Measurements from ENCODE around the gene CSNK1G2.
A peak's percentile ranks its signal among the peaks of the same experiment; 100 is the strongest.

Gene CSNK1G2

DNA sequence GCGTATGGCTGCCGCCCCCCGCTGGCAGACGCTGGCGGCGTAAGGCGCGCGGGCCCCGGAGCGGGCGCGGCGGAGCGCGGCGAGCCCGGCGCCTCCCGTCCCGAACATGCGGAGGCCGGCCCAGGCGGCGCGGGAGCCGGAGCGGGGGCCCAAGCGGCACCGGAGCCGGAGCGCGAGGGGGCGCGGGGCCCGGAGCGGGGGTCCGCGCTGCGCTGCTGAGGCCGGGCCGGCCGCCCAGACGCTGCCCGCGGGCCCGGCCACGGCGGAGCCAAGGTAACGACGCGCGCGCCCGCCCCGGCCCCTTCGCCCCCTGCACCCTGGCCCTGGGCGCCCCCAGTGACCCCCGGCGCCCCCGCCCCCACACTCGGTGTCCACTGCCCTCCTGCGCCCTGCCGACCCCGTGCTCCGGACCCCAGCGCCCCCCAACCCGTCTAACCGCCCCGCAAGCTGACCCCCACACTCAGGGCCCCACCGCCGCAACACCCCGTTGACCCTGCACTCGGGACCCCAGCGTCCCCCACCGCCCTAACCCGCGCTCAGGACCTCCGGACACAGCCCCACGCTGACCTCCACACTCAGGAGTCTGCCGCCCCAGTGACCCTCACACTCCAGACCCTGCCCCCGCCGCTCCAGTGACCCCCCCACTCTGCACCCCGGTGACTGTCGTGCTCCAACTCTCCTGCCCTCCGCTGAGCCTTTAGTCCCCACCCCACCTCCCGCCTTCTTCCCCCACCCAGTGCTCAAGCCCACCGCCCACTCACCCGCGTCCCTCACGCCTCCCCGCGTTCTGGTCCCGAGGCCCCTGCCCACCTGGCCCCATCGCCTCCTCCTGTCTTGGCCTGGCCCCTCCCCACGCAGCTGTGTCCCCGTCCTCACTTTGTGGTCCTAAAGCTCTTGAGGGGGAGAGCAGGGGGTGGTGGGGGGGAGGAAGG is at the start of gene CSNK1G2:
CSNK1G2 (plus strand) TSS at position 27 of the 932 bp plus-strand sequence. CDS start 28,601 bp downstream, outside the sequence.
- no peak for DNase-seq

DNA sequence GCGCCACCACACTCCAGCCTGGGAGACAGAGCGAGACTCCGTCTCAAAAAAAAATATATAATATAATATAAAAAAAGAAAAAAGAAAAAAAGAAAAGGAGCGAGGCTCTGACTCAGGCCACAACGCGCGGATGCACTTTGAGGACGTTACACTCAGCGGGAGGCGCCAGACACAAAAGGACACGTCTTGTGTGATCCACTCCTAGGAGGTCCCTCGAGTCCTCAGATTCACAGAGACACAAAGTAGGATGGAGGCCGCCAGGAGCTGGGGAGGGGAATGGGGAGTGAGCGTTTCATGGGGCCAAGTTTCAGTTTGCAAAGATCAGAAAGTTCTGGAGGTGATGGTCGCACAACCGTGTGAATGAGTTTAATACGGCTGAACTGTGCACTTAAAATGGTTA is 47.2 kb upstream of the CSNK1G2 start:
- DNase-seq: no peak

DNA sequence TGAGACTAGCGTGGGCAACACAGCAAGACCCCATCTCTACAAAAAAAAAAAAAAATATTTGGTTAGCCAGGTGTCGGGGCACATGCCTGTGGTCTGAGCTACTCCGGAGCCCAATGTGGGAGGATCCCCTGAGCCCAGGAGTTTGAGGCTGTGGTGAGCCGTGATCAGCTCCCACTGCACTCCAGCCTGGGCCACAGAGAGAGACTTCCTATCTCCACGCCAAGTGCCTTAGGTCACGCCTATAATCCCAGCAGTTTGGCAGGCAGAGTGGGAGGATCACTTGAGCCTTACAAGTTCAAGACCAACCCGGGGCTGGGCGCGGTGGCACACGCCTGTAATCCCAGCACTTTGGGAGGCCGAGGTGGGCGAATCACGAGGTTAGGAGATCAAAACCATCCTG is 44.5 kb upstream of the CSNK1G2 start:
- DNase-seq: no peak

DNA sequence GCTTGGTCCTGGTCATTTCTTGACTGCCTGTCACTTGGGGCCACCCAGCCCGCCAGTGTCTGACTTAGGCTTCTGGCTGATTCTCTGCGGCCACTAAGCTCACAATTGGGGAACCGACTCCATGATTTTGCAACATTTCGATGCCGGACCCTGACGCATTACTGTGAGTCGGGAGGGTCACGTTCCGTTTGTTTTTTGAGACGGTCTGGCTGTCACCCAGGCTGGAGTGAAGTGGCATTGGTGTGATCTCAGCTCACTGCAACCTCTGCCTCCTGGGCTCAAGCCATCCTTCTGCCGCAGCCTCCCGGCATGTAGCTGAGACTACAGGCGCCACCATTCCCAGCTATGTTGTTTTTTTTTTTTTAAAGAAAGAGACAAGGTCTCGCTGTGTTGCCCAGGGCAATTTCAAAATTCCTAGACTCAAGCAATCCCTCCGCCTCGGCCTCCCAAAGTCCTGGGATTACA is 39.0 kb upstream of the CSNK1G2 start:
- DNase-seq: no peak

DNA sequence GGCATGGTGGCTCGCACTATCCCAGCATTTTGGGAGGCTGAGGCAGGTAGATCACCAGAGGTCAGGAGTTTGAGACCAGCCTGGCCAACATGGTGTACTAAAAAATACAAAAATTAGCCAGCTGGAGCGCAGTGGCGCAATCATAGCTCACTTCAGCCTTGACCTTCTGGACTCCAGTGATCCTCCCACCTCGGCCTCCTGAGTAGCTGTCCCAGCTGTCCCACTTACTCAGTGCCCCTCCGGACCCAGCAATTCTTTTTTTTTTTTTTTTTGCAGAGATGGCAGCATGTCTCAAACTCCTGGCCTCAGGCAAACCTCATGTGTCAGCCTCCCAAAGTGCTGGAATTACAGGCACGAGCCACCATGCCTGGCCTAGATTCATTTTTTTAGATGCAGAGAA is 38.0 kb upstream of the CSNK1G2 start:
- DNase-seq: no peak

GRCh38 chr19:1904860-1905109 is 36.2 kb upstream of the CSNK1G2 start:
- no peak for DNase-seq

- DNase-seq: peak; percentile 99
Measured at GRCh38 chr19:1905110-1905862, 35.7 kb upstream of the CSNK1G2 start, which contains the start of the genes ADAT3 and SCAMP4. ADAT3 (plus strand) TSS chr19:1905399; CDS start chr19:1912048, 6,649 bp downstream. SCAMP4 (plus strand) TSS chr19:1905399; CDS start chr19:1915020, 9,621 bp downstream.

DNA sequence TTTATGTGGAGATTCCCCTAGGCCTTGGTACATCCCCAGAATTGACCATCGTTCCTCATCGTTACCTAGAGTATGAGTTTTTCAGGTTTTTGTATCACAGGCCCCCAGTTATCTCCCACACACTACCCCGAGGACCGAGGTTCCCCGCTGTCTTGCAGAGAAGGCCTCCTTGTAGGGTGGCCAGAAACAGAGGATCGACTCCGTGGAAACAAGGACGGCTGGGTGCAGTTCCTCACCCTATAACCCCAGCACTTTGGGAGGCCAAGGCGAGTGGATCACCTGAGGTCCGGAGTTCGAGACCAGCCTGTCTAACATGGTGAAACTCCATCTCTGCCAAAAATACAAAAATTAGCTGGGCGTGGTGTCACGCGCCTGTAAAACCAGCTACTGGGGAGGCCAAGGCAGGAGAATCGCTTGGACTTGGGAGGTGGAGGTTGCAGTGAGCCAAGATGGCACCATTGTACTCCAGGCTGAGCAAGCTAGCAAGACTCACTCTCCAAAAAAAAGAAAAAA is 35.1 kb upstream of the CSNK1G2 start:
- DNase-seq: no peak

GRCh38 chr19:1906985-1907562 is 33.9 kb upstream of the CSNK1G2 start:
- DNase-seq: no peak

DNA sequence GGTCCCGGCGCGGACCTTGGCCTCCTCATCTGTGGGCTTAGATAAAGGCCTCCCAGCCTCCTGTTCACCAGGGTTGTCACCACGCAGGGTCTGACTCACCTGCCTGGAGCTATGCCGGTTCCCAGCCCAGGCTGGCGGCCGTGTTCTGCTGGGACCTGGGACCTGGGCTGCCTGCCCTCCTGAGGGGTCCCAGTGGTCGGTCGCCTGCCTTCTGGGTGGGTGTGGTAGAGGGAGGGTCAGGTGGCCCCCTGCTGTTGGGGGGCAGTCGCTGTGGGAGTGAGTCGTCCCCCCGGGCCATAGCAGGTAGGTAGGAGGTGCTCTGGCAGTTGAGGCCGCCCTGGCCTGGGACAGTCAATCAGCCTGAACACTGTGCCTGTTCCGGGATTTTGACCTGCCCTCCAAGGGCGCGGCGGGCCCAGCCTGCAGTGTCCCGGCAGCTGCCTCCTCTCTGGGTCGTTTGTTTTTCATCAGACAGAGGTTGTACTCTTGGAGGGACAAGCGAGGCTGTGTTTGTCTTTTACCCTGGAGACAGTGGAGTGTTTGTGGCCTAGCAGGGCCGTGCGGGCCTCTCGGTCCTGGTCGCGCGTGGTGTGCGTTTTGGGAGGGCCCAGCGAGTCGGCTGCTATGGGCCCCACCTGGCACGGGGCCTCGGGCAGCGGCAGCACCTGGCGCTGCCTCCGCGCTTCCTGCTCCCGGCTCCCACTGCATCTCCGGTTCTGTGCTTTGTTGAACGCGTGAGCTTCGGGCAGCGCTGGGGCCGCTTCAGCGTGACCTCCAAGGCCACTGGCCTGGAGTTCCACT is 33.2 kb upstream of the CSNK1G2 start:
- peak; percentile 27 for DNase-seq

DNA sequence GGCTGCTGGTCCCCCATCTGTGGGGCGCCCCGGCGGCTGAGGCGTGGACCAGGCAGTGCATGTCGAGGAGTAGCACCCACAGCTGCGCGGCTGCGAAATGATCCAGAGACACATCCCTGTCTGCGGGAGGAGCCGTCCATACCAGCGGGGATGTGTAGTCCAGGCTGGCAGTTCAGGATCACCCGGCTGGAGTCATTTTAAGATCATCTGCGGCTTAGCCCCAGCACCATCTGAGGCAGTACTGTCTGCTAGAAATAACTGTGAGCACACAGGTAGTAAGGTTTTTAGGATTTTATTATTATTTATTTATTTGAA is 32.7 kb upstream of the CSNK1G2 start:
- DNase-seq: no peak

DNA sequence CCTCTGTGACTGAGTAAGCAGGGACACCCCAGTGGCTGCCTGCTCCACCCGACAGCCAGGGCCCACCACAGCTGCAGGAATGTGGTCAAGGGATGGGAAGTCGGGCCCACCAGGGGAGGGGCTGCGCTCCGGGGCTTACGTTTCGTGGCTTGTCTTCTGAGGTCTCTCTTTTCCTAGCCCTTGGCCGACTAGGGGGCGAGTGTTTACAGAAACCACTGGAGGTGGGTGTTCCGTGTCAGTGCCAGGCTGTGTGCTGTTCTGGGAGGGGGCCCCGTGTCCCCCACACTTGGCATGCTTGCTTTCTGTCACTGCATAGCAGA is 31.3 kb upstream of the CSNK1G2 start:
- DNase-seq: no peak

DNA sequence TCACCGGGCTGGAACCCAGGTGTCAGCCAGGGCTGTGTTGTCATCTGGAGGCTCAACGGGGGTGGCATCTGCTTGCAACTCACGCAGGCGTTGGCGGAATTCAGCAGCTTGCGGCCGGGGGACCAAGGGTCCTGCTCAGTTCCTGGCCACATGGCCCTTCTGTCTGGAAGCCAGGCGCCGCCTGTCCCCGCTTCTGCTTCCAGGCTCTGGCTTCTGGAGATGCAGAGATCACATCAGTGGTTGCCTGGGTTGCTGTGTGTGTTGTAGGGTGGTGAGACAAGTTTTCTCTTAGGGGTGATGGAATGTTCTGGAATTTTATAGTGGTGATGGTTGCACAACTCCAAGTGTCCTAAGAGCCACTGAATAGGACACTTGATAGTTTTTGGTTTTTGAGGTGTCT is 30.8 kb upstream of the CSNK1G2 start:
- no peak for DNase-seq

DNA sequence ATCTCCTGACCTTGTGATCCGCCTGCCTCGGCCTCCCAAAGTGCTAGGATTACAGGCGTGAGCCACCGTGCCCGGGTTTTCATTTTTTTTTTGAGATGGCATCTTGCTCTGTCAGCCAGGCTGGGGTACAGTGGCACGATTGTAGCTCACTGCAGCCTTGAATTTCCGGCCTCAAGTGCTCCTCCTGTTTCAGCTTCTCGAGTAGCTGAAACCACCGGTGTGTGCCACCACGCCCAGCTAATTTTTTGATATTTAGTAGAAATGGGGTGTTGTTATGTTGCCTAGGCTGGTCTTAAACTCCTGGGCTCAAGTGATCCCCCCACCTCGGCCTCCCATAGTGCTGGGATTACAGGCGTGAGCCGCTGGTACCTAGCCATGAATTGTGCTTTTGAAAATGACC is 29.9 kb upstream of the CSNK1G2 start:
- DNase-seq: no peak

GRCh38 chr19:1911995-1912394 is 29.0 kb upstream of the CSNK1G2 start:
- DNase-seq: no peak

DNA sequence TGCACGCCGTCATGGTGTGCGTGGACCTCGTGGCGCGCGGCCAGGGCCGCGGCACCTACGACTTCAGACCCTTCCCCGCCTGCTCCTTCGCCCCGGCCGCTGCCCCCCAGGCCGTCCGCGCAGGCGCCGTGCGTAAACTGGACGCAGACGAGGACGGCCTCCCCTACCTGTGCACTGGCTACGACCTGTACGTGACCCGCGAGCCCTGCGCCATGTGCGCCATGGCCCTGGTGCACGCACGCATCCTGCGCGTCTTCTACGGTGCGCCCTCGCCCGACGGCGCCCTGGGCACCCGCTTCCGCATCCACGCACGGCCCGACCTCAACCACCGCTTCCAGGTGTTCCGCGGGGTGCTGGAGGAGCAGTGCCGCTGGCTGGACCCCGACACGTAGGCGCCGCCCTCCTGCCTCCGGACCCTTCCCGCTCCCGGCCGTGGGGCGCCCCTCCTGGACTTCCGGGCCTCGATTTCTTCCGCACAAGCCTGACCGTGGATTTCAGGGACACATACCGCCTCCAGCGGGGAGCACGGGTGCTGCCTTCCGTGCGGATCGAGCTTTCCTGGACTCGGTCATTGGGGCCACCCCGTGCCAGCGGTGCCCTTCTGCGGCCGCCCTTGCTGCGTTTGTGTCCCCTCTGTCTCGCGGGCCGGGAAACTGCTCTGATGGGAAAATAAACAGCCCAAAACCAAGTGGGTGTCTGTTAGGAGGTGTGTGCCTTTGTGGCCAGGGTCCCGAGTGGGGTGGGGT is 28.0 kb upstream of the CSNK1G2 start:
- DNase-seq: no peak

GRCh38 chr19:1913781-1914577 is 27.0 kb upstream of the CSNK1G2 start:
- DNase-seq: no peak

DNA sequence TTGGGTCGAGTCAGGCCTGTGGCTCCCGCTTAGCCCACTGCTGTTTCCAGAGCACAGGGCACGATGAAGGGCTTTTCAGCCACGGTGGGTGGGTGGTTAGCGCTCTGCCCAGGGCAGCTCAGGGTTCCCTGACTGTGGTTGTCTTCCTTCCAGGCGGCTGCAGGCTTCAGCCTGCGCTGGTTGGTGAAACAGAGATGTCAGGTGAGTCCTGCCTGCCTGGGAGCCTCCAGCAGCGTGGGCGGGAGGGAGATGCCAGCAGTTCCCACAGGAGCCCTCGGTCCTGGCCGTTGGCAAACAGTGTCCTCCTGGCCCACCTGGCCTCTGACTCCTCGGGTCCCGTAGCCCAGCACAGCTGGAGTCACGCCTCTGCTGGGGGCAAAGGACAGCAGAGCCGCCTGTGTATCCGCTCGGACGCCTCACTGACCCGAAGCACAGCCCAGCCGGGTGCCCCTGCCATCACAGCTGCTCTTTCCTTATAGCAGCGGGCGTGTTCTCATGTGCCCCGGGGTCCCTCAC is 26.1 kb upstream of the CSNK1G2 start:
- DNase-seq: no peak

DNA sequence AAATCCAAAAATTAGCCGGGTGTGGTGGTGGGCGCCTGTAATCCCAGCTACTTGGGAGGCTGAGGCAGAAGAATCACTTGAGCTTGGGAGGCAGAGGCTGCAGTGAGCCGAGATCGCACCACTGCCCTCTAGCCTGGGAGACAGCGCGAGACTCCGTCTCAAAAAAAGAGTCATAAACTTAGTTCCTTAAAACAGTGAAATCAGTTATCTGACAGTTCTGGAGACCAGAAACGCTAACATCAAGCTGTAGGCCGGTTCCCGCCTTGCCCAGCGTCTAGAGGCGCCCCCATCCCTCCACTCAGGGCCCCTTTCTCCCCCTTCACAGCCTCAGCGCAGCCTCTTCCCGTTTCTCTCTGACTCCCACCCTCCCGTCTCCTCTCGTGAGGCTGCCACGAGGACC is 23.8 kb upstream of the CSNK1G2 start:
- no peak for DNase-seq

GRCh38 chr19:1917926-1918325 is 23.0 kb upstream of the CSNK1G2 start:
- no peak for DNase-seq

- no peak for DNase-seq
Measured at GRCh38 chr19:1918975-1919374, 22.0 kb upstream of the CSNK1G2 start.

All from T1000 (cell line).